Measurements from ENCODE around the gene ELOB.

The ELOB gene

DNA sequence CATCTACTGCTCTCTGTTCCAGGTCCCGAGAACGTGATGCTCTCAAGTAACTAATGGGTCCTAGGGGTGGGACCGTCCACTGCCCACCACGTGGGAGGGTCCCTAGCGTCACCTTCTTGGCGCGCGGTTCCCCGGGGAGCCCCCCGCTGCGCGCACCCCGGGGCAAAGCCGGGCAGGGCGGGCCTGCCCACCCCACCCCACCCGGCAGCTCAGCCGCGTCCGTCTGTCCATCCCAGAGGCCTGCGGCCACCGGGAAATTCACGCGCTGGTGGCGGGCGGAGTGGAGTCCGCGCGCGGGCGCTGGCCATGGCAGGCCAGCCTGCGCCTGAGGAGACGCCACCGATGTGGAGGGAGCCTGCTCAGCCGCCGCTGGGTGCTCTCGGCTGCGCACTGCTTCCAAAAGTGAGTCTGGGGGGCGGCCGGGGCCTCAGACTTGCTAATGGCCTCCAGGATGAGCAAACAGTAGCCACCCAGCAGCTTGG, 21.7 kb upstream of the ELOB start:
- Histone ChIP-seq H3K4me1 (ENCODE audit: control extremely low read depth in 1 of 4, control insufficient read depth in 4 of 4, insufficient read depth in 4 of 4, low read length in 3 of 4) (peaks cover 0 to 8% (median 0%) of the 10 kb centered on the region in 4 experiments), H3K9me3 (ENCODE audit: control extremely low read depth in 1 of 5, control insufficient read depth in 4 of 5, insufficient read depth in 2 of 5, low read depth in 1 of 5, low read length in 4 of 5) (peaks cover 0 to 6% (median under 1%) of the 10 kb centered on the region in 5 experiments), H3K27ac (ENCODE audit: insufficient read depth in 1 of 2, low read depth in 1 of 2, low read length in 2 of 2, poor library complexity in 1 of 2, severe bottlenecking in 2 of 2) (no peak overlapping the region), H3K27me3 (replicated peaks in 2 of 5; ENCODE audit: control insufficient read depth in 4 of 5, insufficient read depth in 5 of 5, low read length in 4 of 5) (peaks cover 0 to 2% (median 0%) of the 10 kb centered on the region in 5 experiments), H3K36me3 (ENCODE audit: control insufficient read depth in 4 of 4, insufficient read depth in 4 of 4, low read length in 3 of 4) (no peaks in the 10 kb centered on the region), H3K4me3 (ENCODE audit: control insufficient read depth in 1 of 7, extremely low read depth in 1 of 7, insufficient read depth in 4 of 7, low read depth in 2 of 7, low read length in 6 of 7) (no peak overlapping the region)
- DNase-seq = no peak
- WGBS (ENCODE audit: insufficient coverage) = 93% methylated on average over 32 of the region's 39 CpGs
- ChIA-PET POLR2A (no interaction called here), CTCF (interaction anchor here (1.3 kb wide), 1 partner anchor 72 kb away, joined by 5 read pairs; no protein-coding TSS in a partner anchor)

DNA sequence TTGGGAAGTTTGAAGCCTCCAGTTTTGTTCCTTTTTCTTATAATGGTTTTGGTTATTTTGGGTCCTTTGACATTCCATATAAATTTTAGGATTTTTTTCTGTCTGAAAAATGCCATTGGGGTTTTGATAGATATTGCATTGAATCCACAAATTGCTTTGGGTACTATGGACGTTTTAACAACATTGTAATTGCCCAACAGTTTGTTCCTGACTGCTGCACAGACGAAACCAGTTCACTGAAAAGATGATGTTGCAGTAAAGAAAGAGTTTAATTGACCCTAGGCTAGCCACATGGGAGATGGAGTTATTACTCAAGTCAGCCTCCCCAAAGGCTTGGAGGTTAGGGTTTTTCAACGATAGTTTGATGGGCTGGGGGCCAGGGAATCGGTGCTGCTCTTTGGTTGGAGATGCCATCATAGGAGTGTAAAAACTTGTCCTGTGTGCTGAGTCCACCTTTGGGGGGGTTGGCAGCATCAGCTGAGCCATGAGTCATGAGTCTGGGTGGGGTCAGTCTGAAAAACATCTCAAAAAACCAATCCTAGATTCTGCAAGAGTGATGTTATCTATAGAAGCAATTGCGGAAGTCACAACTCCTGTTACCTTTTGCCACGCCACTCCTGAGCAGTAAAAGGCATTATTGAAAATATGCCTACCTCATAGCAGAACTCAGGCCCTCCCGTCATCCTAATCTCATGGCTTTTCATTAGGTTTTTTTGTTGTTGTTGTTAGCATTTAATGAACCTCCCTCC, 18.5 kb upstream of the ELOB start:
- ChIA-PET CTCF (interaction anchor here (1.3 to 1.4 kb wide), 2 partner anchors 43 to 73 kb away, joined by 3 to 4 read pairs; no protein-coding TSS in a partner anchor), POLR2A (no interaction called here)
- Histone ChIP-seq H3K27ac (ENCODE audit: insufficient read depth in 1 of 2, low read depth in 1 of 2, low read length in 2 of 2, poor library complexity in 1 of 2, severe bottlenecking in 2 of 2) (no peak overlapping the region), H3K4me1 (ENCODE audit: control extremely low read depth in 1 of 4, control insufficient read depth in 4 of 4, insufficient read depth in 4 of 4, low read length in 3 of 4) (peaks cover 0 to 8% (median 0%) of the 10 kb centered on the region in 4 experiments), H3K4me3 (ENCODE audit: control insufficient read depth in 1 of 7, extremely low read depth in 1 of 7, insufficient read depth in 4 of 7, low read depth in 2 of 7, low read length in 6 of 7) (no peak overlapping the region), H3K36me3 (ENCODE audit: control insufficient read depth in 4 of 4, insufficient read depth in 4 of 4, low read length in 3 of 4) (no peaks in the 10 kb centered on the region), H3K27me3 (replicated peaks in 2 of 5; ENCODE audit: control insufficient read depth in 4 of 5, insufficient read depth in 5 of 5, low read length in 4 of 5) (peaks cover 0 to 10% (median 2%) of the 10 kb centered on the region in 5 experiments), H3K9me3 (ENCODE audit: control extremely low read depth in 1 of 5, control insufficient read depth in 4 of 5, insufficient read depth in 2 of 5, low read depth in 1 of 5, low read length in 4 of 5) (no peaks in the 10 kb centered on the region)
- no peak for DNase-seq
- WGBS (ENCODE audit: insufficient coverage) = 100% methylated on average over 3 of the region's 7 CpGs

DNA sequence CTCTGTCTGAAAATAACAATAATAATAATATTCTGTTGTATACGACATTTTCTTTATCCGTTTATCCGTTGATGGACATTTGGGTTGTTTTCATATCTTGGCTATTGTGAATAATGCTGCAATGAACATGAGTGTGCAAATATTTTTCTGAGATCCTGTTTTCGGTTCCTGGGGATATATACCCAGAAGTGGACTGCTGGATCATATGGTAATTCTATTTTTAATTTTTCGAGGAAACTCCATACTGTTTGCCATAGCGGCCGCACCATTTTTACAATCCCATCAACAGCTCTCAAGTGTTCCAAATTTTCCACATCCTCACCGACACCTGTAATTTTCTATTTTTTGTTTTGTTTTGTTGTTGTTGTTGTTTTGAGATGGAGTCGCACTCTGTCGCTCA, 15.9 kb upstream of the ELOB start:
- Histone ChIP-seq H3K4me1 (ENCODE audit: control extremely low read depth in 1 of 4, control insufficient read depth in 4 of 4, insufficient read depth in 4 of 4, low read length in 3 of 4) (peaks cover 0 to 8% (median 0%) of the 10 kb centered on the region in 4 experiments), H3K4me3 (ENCODE audit: control insufficient read depth in 1 of 7, extremely low read depth in 1 of 7, insufficient read depth in 4 of 7, low read depth in 2 of 7, low read length in 6 of 7) (no peak overlapping the region), H3K36me3 (ENCODE audit: control insufficient read depth in 4 of 4, insufficient read depth in 4 of 4, low read length in 3 of 4) (no peaks in the 10 kb centered on the region), H3K27me3 (replicated peaks in 2 of 5; ENCODE audit: control insufficient read depth in 4 of 5, insufficient read depth in 5 of 5, low read length in 4 of 5) (peaks cover 0 to 29% (median 8%) of the 10 kb centered on the region in 5 experiments), H3K9me3 (ENCODE audit: control extremely low read depth in 1 of 5, control insufficient read depth in 4 of 5, insufficient read depth in 2 of 5, low read depth in 1 of 5, low read length in 4 of 5) (no peaks in the 10 kb centered on the region), H3K27ac (ENCODE audit: insufficient read depth in 1 of 2, low read depth in 1 of 2, low read length in 2 of 2, poor library complexity in 1 of 2, severe bottlenecking in 2 of 2) (no peak overlapping the region)
- ChIA-PET CTCF (interaction anchor here (1.3 to 1.5 kb wide), 2 partner anchors 9 to 75 kb away, joined by 4 read pairs; no protein-coding TSS in a partner anchor), POLR2A (no interaction called here)
- DNase-seq = no peak
- 100% methylated on average over 2 of the region's 10 CpGs for WGBS (ENCODE audit: insufficient coverage)

DNA sequence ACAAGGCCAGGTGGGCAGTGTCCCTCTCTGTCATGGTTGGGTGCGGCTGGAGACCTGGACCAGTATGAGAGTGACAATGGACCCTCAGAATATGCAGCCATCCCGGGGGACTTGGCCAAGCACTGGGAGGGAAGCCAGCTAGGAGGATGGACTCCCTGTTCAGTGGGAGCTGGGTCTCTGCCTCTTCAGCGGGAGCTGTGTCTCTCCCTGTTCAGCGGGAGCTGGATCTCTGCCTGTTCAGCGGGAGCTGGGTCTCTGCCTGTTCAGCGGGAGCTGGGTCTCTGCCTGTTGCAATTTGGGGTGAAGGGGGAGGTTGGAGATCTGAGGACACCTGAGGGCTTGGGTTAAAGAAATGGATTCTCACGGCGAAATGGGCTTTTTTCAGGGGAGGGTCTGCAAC, 14.1 kb upstream of the ELOB start:
- CTCF ChIA-PET = interaction anchor here (0.6 to 1.3 kb wide), 3 partner anchors 9 to 63 kb away, joined by 3 to 4 read pairs (median 3); no protein-coding TSS in a partner anchor
- POLR2A ChIA-PET = no interaction called here
- no peaks in the 10 kb centered on the region for H3K9me3 ChIP-seq (ENCODE audit: control extremely low read depth in 1 of 5, control insufficient read depth in 4 of 5, insufficient read depth in 2 of 5, low read depth in 1 of 5, low read length in 4 of 5)
- no peak overlapping the region for H3K4me3 ChIP-seq (ENCODE audit: control insufficient read depth in 1 of 7, extremely low read depth in 1 of 7, insufficient read depth in 4 of 7, low read depth in 2 of 7, low read length in 6 of 7)
- H3K27ac ChIP-seq (ENCODE audit: insufficient read depth in 1 of 2, low read depth in 1 of 2, low read length in 2 of 2, poor library complexity in 1 of 2, severe bottlenecking in 2 of 2) = no peak overlapping the region
- WGBS (ENCODE audit: insufficient coverage) = 90% methylated on average over 7 of the region's 8 CpGs
- H3K27me3 ChIP-seq (replicated peaks in 2 of 5; ENCODE audit: control insufficient read depth in 4 of 5, insufficient read depth in 5 of 5, low read length in 4 of 5) = peaks cover 0 to 45% (median 13%) of the 10 kb centered on the region in 5 experiments
- H3K4me1 ChIP-seq (ENCODE audit: control extremely low read depth in 1 of 4, control insufficient read depth in 4 of 4, insufficient read depth in 4 of 4, low read length in 3 of 4) = peaks cover 0 to 8% (median 0%) of the 10 kb centered on the region in 4 experiments
- no peak for DNase-seq
- no peaks in the 10 kb centered on the region for H3K36me3 ChIP-seq (ENCODE audit: control insufficient read depth in 4 of 4, insufficient read depth in 4 of 4, low read length in 3 of 4)

DNA sequence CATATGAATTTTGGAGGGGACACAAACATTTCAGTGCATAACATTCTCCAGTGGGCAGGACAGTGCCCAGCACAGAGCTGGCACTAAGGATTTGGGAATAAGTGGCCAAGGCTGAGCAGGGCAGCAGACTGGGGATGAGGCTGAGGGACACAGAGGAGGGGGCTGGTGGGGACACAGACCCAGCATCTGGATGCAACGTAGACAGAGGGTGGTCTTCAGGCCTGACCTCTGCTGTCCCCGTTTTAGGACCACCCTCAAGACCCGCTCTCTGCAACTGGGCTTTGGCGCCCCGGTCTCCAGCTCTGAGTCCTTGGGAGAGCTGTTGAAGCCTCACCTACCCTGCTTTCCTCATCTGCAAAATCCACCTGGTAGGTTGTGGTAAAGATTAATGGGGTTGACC, 13.6 kb upstream of the ELOB start:
- 95% methylated on average over 3 of the region's 5 CpGs for WGBS (ENCODE audit: insufficient coverage)
- no peak for DNase-seq
- H3K27me3 ChIP-seq (replicated peaks in 2 of 5; ENCODE audit: control insufficient read depth in 4 of 5, insufficient read depth in 5 of 5, low read length in 4 of 5) = peaks cover 0 to 50% (median 18%) of the 10 kb centered on the region in 5 experiments
- POLR2A ChIA-PET = interaction anchor here (0.6 kb wide), 1 partner anchor 213 kb away, joined by 3 read pairs; no protein-coding TSS in a partner anchor
- no peak overlapping the region for H3K27ac ChIP-seq (ENCODE audit: insufficient read depth in 1 of 2, low read depth in 1 of 2, low read length in 2 of 2, poor library complexity in 1 of 2, severe bottlenecking in 2 of 2)
- H3K4me3 ChIP-seq (ENCODE audit: control insufficient read depth in 1 of 7, extremely low read depth in 1 of 7, insufficient read depth in 4 of 7, low read depth in 2 of 7, low read length in 6 of 7) = no peak overlapping the region
- H3K4me1 ChIP-seq (ENCODE audit: control extremely low read depth in 1 of 4, control insufficient read depth in 4 of 4, insufficient read depth in 4 of 4, low read length in 3 of 4) = peaks cover 0 to 9% (median 4%) of the 10 kb centered on the region in 4 experiments
- CTCF ChIA-PET = interaction anchor here (1.0 to 1.3 kb wide), 2 partner anchors 10 to 62 kb away, joined by 3 to 4 read pairs; no protein-coding TSS in a partner anchor
- H3K36me3 ChIP-seq (ENCODE audit: control insufficient read depth in 4 of 4, insufficient read depth in 4 of 4, low read length in 3 of 4) = no peaks in the 10 kb centered on the region
- H3K9me3 ChIP-seq (ENCODE audit: control extremely low read depth in 1 of 5, control insufficient read depth in 4 of 5, insufficient read depth in 2 of 5, low read depth in 1 of 5, low read length in 4 of 5) = no peaks in the 10 kb centered on the region

DNA sequence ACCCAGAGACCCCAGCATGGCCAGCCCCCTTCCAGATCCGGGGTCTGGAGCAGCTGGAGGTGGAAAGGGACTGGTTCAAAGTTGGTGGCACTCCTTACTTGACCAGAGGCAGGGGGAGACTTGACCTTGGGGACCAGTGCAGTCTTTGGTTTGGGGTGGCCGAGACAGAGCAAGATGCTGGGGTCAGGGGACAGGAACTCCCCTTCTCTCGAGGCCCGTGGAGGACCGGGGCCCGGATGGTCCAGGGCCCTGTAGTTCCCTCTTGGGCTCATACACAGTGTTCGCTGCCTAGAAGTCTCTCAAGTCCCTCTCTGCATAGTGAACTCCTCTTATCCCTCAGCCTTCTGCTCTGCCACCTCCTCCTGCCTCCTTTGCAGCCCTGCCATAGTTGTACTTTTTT, 10.9 kb upstream of the ELOB start:
- CTCF ChIA-PET = interaction anchor here (1.1 kb wide), 1 partner anchor 35 kb away, joined by 4 read pairs; no protein-coding TSS in a partner anchor
- POLR2A ChIA-PET = no interaction called here
- no peak for DNase-seq
- 51% methylated on average over 7 of the region's 7 CpGs for WGBS (ENCODE audit: insufficient coverage)
- no peak overlapping the region for H3K4me3 ChIP-seq (ENCODE audit: control insufficient read depth in 1 of 7, extremely low read depth in 1 of 7, insufficient read depth in 4 of 7, low read depth in 2 of 7, low read length in 6 of 7)
- peaks cover 0 to 66% (median 25%) of the 10 kb centered on the region in 5 experiments for H3K27me3 ChIP-seq (replicated peaks in 2 of 5; ENCODE audit: control insufficient read depth in 4 of 5, insufficient read depth in 5 of 5, low read length in 4 of 5)
- no peak overlapping the region for H3K27ac ChIP-seq (ENCODE audit: insufficient read depth in 1 of 2, low read depth in 1 of 2, low read length in 2 of 2, poor library complexity in 1 of 2, severe bottlenecking in 2 of 2)
- peaks cover 0 to 14% (median 10%) of the 10 kb centered on the region in 4 experiments for H3K4me1 ChIP-seq (ENCODE audit: control extremely low read depth in 1 of 4, control insufficient read depth in 4 of 4, insufficient read depth in 4 of 4, low read length in 3 of 4)
- no peaks in the 10 kb centered on the region for H3K9me3 ChIP-seq (ENCODE audit: control extremely low read depth in 1 of 5, control insufficient read depth in 4 of 5, insufficient read depth in 2 of 5, low read depth in 1 of 5, low read length in 4 of 5)
- H3K36me3 ChIP-seq (ENCODE audit: control insufficient read depth in 4 of 4, insufficient read depth in 4 of 4, low read length in 3 of 4) = no peaks in the 10 kb centered on the region

DNA sequence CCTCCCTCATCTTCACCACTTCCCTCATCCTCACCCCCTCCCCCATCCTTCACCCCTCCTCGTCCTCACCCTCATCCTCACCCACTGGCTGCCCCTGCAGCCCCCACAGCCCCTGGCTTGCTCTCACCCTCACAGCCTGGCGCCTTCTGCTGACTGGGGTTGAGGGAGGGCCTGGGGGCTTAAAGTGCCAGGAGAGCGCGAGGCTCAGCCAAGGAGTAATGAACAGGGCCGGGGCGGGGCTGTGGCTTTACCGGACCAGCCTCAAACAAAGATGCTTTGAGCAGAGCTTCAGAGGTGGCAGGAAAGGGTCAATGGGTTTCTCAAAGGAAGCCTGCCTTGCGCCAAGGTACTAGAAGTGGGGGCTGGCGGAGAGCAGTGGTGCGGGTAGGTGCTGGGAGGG, 10.3 kb upstream of the ELOB start, which contains the start of gene PRSS33:
TSS of gene PRSS33 (minus strand) at position 155 of the 400 bp plus-strand sequence. CDS start 1,013 bp downstream, outside the sequence.
- WGBS (ENCODE audit: insufficient coverage) = 25% methylated on average over 8 of the region's 10 CpGs
- CTCF ChIA-PET = interaction anchor here (1.1 kb wide), 1 partner anchor 36 kb away, joined by 4 read pairs; no protein-coding TSS in a partner anchor

More for the DNA sequence above, 10.3 kb upstream of the ELOB start, which contains the start of gene PRSS33:
- DNase-seq = peak in 1 of 3 donors; percentile 13
- no peaks in the 10 kb centered on the region for H3K9me3 ChIP-seq (ENCODE audit: control extremely low read depth in 1 of 5, control insufficient read depth in 4 of 5, insufficient read depth in 2 of 5, low read depth in 1 of 5, low read length in 4 of 5)
- no peak within 1 kb of the TSS for H3K4me3 ChIP-seq (ENCODE audit: control insufficient read depth in 1 of 7, extremely low read depth in 1 of 7, insufficient read depth in 4 of 7, low read depth in 2 of 7, low read length in 6 of 7)
- H3K36me3 ChIP-seq (ENCODE audit: control insufficient read depth in 4 of 4, insufficient read depth in 4 of 4, low read length in 3 of 4) = no peaks in the 10 kb centered on the region
- POLR2A ChIA-PET = no interaction called here
- peaks cover 0 to 66% (median 25%) of the 10 kb centered on the region in 5 experiments for H3K27me3 ChIP-seq (replicated peaks in 2 of 5; ENCODE audit: control insufficient read depth in 4 of 5, insufficient read depth in 5 of 5, low read length in 4 of 5)
- H3K4me1 ChIP-seq (ENCODE audit: control extremely low read depth in 1 of 4, control insufficient read depth in 4 of 4, insufficient read depth in 4 of 4, low read length in 3 of 4) = peaks cover 0 to 14% (median 10%) of the 10 kb centered on the region in 4 experiments
- no peak within 1 kb of the TSS for H3K27ac ChIP-seq (ENCODE audit: insufficient read depth in 1 of 2, low read depth in 1 of 2, low read length in 2 of 2, poor library complexity in 1 of 2, severe bottlenecking in 2 of 2)

Measured in common myeloid progenitor, CD34-positive (primary cell).